SKM-1 (cell line): ENCODE data around the gene SYK.
A peak's percentile ranks its signal among the peaks of the same experiment; 100 is the strongest.

Experiments used
- DNase-seq: peaks from one replicate; lab custom pipeline; 2025; ENCODE audit not compliant: unreplicated experiment; lab: John Stamatoyannopoulos, UW

SYK gene

DNA sequence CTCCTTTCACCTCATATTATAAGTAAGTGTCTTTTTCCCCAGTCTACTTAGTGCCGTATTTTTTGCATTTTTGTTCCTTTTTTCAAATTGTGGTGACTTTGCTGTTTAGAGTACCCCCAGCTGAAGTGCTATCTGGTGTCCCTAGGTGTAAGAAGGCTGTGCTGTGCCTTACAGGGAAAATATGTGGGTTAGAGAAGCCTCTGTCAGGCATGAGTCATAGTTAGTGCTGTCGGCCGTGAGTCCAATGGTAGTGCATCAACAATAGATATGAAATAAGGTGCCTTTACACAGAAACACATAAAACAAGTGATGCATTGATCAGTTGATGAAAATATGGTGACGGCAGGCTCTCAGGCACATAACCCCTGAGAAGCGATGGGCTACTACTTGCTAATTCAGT lies 20.1 kb downstream of the SYK start:
- no peak for DNase-seq

DNA sequence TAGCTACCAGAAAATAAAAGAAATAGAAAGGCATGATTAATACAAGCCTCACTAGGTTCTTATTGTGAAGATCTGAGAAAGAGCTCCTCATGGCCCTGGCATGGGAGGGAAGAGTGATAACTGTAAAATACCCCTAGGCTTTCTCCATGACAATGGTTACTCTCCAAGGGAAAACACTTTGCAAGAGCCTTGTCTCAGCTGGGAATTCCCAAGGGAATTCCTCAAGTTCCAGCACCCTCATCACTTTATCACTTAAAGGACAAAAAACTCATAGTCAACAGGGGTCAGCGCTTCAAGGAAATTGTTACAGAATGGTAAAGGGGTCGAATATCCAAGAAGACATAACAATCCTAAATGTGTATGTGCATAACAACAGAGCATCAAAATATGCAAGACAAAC lies 21.2 kb downstream of the SYK start:
- no peak for DNase-seq

GRCh38 chr9:90825586-90825985 lies 24.0 kb downstream of the SYK start:
- DNase-seq: no peak

GRCh38 chr9:90826326-90827020 lies 24.9 kb downstream of the SYK start:
- DNase-seq: no peak

DNA sequence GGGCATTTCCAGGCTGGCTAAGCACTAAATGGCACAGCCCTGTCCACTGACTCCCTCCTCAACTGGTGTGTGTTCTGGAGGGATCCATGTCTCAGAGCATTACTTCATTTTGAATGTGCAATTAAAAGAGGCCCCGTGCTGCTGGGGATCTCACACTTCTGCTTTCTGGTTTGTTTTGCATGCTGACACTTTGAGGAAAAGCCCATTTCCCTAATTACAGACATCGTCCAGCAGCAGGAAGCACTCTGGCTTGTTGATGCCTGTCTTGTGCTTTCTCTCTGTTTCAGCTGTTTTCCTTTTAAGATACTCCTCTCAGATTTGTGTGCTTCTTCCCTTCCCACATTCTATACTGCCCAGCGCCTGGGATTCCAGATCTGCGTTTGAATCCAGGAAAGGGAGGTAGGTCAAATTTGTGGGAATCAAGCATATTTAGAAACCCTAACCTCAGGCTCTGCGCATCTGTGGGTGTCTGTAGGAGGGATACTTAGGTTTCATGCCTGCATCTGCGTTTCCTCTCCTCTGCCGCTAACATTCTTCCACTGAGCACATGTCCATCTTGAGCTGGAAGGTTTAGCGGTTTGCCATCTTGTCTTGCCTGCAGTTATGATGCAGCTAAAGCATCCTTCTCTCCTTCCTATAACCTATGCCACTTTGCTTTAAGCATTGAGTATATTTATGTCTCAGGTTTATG lies 25.7 kb downstream of the SYK start:
- peak; percentile 45 for DNase-seq

GRCh38 chr9:90830051-90830450 lies 28.4 kb downstream of the SYK start:
- DNase-seq: no peak

- no peak for DNase-seq
These were observed 29.4 kb downstream of the SYK start for GRCh38 chr9:90830977-90831376.

GRCh38 chr9:90832261-90832660 lies 30.6 kb downstream of the SYK start:
- DNase-seq: no peak

- DNase-seq: no peak
These were observed 33.4 kb downstream of the SYK start for GRCh38 chr9:90834828-90835595.

DNA sequence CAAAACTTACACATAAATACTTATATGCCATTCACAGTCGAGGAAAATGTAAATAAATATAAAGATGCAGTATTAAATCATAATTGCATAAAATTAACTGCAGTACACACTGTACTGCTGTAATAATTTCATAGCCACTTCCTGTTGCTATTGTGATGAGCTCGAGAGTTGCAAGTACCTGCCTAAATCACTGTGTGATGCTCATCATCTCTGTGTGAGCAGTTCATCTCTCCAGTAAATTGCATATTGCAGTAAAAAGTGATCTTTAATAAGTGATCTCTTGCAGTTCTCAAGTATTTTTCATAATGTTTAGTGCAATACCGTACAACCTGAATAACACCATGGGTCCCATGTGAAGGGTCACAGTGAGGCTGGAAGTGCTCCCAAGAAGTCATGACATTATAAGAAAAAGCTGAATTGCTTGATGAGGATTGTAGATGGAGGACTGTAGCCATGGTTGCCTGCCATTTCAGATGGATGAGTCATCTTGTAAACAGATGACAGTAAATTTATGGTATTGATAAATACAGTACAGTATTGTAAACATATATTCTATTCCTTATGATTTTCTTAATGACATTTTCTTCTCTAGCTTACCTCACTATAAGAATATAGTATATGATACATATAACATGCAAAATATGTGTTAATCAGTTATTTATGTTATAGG lies 34.9 kb downstream of the SYK start:
- DNase-seq: no peak

- no peak for DNase-seq
These were observed 36.5 kb downstream of the SYK start for GRCh38 chr9:90838098-90838497.

GRCh38 chr9:90838581-90839154 lies 37.0 kb downstream of the SYK start:
- DNase-seq: no peak

GRCh38 chr9:90839183-90839728 lies 37.6 kb downstream of the SYK start:
- no peak for DNase-seq

DNA sequence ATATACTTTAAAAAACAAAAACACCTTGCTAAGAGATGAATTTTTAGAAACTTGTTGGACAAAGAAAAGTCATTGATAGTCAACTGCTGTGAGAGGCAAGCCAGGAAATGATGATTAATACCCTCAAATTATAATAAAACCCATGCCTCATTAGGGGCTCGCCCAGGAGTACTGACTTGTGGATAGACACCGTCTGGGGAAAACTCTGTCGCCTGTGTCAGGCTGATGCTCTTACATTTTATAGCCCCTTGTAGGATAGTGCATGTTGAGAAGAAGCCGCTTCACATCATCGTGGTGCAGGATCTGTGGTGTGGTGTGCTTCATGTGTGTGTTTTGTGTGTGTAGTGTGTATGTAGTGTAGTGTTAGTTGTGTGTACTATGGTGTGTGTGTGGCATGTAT lies 39.1 kb downstream of the SYK start:
- DNase-seq: no peak

DNA sequence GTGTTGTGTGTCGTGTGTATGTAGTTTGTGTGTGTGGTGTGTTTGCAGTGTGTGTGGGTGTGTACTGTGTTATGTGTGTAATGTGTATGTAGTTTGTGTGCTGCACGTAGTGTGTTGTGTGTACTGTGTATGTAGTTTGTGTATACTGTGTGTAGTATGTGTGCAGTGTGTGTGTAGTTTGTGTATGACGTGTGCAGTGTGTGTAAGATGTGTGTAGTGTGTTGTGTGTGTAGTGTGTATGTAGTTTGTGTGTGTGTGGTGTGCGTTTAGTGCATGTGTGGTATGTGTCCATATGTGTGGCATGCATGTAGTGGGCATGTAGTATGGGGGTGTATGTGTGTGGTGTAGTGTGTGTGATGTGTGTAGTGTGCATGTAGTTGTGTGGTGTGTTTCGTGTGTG lies 39.6 kb downstream of the SYK start:
- DNase-seq: no peak

DNA sequence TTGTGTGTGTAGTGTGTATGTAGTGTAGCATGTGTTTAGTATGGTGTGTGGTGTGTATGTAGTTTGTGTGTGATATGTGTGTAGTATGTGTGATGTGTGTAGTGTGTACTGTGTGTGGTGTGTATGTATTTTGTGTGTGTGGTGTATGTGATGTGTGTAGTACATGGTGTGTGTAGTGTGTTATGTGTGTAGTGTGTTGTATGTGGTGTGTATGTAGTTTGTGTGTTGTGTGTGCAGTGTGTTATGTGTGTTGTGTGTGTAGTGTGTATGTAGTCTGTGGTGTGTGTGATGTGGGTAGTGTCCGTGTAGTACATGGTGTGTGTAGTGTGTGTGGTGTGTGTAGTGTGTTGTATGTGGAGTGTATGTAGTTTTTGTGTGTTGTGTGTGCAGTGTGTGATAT lies 40.0 kb downstream of the SYK start:
- no peak for DNase-seq

DNA sequence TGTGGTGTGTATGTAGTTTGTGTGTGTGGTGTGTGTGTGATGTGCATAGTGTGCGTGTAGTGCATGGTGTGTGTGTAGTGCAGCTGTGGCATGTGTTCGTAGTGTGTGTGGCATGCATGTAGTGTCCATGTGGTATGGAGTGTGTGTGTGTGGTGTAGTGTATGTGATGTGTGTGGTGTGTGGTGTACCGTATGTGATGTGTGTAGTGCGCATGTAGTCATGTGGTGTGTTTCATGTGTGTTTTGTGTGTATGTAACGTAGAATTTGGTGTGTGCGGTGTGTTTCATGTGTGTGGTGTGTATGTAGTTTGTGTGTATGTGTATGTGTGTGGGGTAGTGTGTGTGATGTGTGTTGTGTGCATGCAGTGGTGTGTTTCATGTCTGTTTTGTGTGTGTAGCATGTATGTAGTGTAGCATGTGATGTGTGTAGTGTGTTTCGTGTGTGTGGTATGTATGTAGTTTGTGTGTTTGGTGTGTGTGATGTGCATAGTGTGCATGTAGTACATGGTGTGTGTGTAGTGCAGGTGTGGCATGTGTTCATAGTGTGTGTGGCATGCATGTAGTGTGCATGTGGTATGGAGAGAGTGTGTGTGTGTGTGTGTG lies 40.7 kb downstream of the SYK start:
- DNase-seq: no peak

DNA sequence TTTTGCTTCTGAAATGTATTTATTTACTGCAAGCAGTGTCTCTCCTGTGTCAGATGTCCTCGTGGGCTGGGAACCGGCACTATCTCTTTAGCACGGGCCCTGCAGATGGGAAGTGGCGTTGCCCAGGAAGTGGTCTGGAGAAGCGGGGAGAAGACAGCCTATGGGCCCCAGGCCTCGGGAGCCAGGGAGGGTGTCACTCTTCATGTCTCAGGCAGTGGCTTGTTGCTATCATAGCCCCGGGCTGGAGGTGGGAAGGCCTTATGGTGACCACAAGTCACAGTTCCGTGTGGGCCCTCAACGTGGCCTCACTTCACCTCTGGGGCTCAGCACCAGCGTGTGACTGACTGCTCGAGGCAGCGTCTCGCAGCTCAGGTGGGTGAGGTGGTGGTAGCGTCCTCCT lies 41.4 kb downstream of the SYK start:
- DNase-seq: peak; percentile 20

DNA sequence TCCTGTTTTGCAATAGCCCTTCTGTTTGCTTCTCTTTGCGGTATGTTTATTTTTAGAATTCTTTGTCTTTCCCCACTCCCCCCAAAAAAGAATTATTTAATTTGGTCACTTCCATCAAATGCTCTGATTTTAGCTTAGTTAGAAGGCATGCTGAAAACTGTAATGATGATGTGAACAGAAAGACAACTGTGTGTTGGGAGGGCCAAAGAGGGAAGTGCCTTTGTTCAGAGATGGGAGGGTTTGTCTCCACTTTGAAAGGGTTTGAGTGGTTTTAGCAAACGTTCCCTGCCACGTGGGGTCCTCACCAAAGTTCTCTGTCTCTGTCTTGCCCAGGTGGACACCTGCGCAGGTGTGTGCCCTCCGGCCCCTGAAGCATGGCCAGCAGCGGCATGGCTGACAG lies 41.9 kb downstream of the SYK start:
- no peak for DNase-seq

GRCh38 chr9:90844326-90844725 lies 42.7 kb downstream of the SYK start:
- DNase-seq: no peak
